HG03175 (cell line): ENCODE results near the gene PLPPR1.
A peak's percentile ranks its signal among the peaks of the same experiment; 100 is the strongest.
"Not testable (repeated sequence)": the region's sequence is repeated elsewhere in the genome, so short reads cannot be mapped to it uniquely, and the experiment has no call there.

Source experiments
- ATAC-seq: cut with Tn5 transposase; IDR thresholded peaks from one replicate; pipeline ENCODE4 v1.9.1; 2021; ENCODE audit warnings: mild to moderate bottlenecking, moderate library complexity; ENCODE audit not compliant: unreplicated experiment

The PLPPR1 gene

GRCh38 chr9:101274971-101275768 lies 246.6 kb downstream of the PLPPR1 start:
- ATAC-seq: no peak

- no peak for ATAC-seq
Measured at GRCh38 chr9:101275769-101276250, 247.3 kb downstream of the PLPPR1 start.

GRCh38 chr9:101291043-101291442 lies 262.5 kb downstream of the PLPPR1 start:
- not testable (repeated sequence) for ATAC-seq

- no peak for ATAC-seq
Measured at GRCh38 chr9:101299901-101300300, 271.4 kb downstream of the PLPPR1 start.

GRCh38 chr9:101307051-101307450 lies 278.5 kb downstream of the PLPPR1 start:
- no peak for ATAC-seq

- ATAC-seq: no peak
Measured at GRCh38 chr9:101307524-101308213, 279.1 kb downstream of the PLPPR1 start.

- no peak for ATAC-seq
Measured at GRCh38 chr9:101309139-101309538, 280.6 kb downstream of the PLPPR1 start.

- no peak for ATAC-seq
Measured at GRCh38 chr9:101311191-101311590, 282.7 kb downstream of the PLPPR1 start.

- peak; percentile 83 for ATAC-seq
Measured at GRCh38 chr9:101311758-101312420, 283.4 kb downstream of the PLPPR1 start.

- no peak for ATAC-seq
Measured at GRCh38 chr9:101312661-101313060, 284.1 kb downstream of the PLPPR1 start.

GRCh38 chr9:101315112-101315450 lies 286.6 kb downstream of the PLPPR1 start:
- ATAC-seq: no peak

- no peak for ATAC-seq
Measured at GRCh38 chr9:101317735-101318134, 289.2 kb downstream of the PLPPR1 start.

- no peak for ATAC-seq
Measured at GRCh38 chr9:101323129-101323528, 294.6 kb downstream of the PLPPR1 start.

GRCh38 chr9:101324245-101324804 lies 295.8 kb downstream of the PLPPR1 start:
- ATAC-seq: no peak

- ATAC-seq: no peak
Measured at GRCh38 chr9:101325053-101325452, 296.5 kb downstream of the PLPPR1 start.

- no peak for ATAC-seq
Measured at GRCh38 chr9:101326035-101326434, 297.5 kb downstream of the PLPPR1 start.

- no peak for ATAC-seq
Measured at GRCh38 chr9:101326501-101326900, 298.0 kb downstream of the PLPPR1 start.

- not testable (repeated sequence) for ATAC-seq
Measured at GRCh38 chr9:101327422-101327909, 298.9 kb downstream of the PLPPR1 start.

- no peak for ATAC-seq
Measured at GRCh38 chr9:101332362-101332761, 303.8 kb downstream of the PLPPR1 start.

- no peak for ATAC-seq
Measured at GRCh38 chr9:101333490-101333889, 305.0 kb downstream of the PLPPR1 start.
